Measurements from ENCODE around the gene TPD52L2.

The TPD52L2 gene

DNA sequence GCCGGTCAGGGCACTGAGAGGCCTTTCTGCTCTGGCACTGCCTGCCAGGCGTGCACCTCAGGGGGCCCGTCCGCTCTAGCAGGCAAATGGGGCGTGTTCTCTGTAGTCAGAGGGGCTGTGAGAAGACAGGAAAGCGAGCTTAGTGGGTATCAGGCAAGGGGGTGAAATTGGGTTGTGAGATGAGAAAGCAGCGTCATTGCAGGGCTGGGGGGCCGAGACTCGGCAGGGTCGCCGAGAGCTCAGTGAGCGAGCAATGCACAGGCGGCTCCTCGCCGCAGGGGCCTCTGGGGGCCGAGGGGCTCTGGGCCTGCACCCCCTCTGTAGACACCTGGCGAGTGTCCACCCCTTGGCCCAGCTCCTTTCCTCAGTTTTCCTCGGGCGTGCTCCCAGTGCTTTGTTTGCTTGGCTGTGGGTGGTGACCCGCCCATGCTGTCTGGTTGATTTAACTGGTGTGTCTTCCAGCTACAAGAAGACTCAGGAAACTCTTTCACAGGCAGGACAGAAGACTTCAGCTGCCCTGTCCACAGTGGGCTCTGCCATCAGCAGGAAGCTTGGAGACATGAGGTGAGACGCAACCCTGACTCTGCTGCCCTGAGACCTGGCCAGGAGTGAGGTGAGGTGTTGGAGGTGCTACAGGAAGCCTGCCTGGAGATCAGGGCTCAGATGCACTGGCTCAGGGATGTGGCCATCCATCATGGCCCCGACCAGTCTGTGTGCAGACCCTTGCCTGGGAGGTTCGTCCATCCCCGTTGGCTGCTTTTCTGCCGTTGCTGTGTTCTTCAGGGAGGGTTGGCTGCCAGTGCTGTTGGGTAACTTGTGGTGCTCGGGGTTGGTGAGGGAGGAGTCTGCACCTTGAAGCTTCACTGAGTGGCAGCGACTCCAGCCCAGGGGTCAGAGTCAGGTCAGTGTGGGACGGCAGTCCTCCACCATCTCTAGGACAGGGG lies 17.5 kb downstream of the TPD52L2 start:
- Histone ChIP-seq H3K27me3 (ENCODE audit: insufficient read depth, low read length) (no peaks in the 10 kb centered on the region), H3K27ac (ENCODE audit: low read depth, low read length) (no peak overlapping the region), H3K4me3 (ENCODE audit: low read depth, low read length) (no peak overlapping the region), H3K36me3 (ENCODE audit: insufficient read depth, low read length) (peaks cover 10% of the 10 kb centered on the region; the same call in 1 of the 2 replicates), H3K79me2 (ENCODE audit: control insufficient read depth, insufficient read depth, low read length, unreplicated experiment) (peaks cover 25% of the 10 kb centered on the region), H3K4me1 (ENCODE audit: control insufficient read depth, insufficient read depth, low read length, unreplicated experiment) (no peaks in the 10 kb centered on the region), H2AFZ (ENCODE audit: low read length, unreplicated experiment) (no peak overlapping the region)

DNA sequence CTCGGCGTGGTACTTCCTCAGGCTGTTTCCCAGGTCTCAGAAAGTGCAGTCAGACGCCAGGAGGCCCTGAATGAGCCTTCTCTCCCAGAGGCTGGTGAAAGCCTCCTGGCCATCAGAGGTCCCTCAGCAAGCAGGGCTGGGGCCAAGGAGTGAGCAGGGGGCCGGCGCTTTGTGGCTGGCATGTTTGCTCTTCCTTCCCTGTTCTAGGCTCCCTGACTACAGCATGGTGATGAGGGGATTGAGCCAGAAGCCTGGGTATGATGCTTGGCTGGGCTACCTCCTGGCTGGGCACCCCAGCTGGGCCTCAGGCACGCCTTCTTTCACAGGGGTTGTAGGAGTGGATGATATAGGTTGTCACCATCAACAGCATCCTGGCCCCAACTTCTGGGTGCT lies 18.1 kb downstream of the TPD52L2 start:
- H3K4me1 ChIP-seq (ENCODE audit: control insufficient read depth, insufficient read depth, low read length, unreplicated experiment): no peaks in the 10 kb centered on the region

DNA sequence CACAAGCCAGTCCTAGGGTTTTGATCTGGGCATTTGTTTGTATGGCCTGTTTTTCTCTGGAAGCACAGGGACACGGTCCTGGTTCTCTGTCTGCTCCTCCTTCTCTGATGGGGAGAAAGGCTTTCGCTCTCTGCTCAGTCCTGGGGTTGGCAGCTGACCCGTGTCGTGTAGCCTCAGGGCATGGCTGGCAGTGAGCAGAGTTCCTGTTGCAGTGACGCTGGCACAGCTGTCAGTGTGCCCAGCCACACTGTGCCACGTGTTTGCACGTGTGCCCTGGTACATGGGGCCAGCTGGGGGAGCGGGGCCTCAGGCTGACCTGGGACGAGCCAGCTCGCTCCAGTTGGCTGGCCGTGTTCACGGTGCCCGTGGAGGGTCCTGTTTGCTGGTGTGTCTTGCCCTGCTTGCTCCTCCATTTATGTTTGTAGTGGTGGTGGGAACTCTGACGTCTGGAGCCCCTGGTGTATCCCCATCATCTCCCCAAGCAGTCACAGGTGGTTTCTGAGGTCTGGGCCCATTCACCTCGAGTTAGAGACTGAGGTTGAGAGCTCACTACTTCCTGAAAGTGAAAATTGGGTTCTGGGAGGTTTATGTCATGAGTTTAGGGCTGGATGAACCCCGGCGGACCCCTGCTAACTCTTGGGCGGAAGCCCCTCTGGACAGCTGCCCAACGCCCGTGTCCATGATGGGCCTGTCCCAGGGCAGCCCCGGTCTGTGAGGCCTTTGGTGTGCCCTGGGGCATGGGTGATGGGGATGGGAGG lies 19.6 kb downstream of the TPD52L2 start:
- H2AFZ ChIP-seq (ENCODE audit: low read length, unreplicated experiment): no peak overlapping the region
- H3K79me2 ChIP-seq (ENCODE audit: control insufficient read depth, insufficient read depth, low read length, unreplicated experiment): peaks cover 14% of the 10 kb centered on the region
- H3K36me3 ChIP-seq (ENCODE audit: insufficient read depth, low read length): peaks cover 6% of the 10 kb centered on the region; the same call in 1 of the 2 replicates
- H3K27ac ChIP-seq (ENCODE audit: low read depth, low read length): no peak overlapping the region
- peaks cover 4% of the 10 kb centered on the region for H3K4me1 ChIP-seq (ENCODE audit: control insufficient read depth, insufficient read depth, low read length, unreplicated experiment)
- H3K4me3 ChIP-seq (ENCODE audit: low read depth, low read length): no peak overlapping the region
- H3K27me3 ChIP-seq (ENCODE audit: insufficient read depth, low read length): no peaks in the 10 kb centered on the region

More for the DNA sequence above, 18.1 kb downstream of the TPD52L2 start:
- Histone ChIP-seq H3K4me3 (ENCODE audit: low read depth, low read length) (no peak overlapping the region), H2AFZ (ENCODE audit: low read length, unreplicated experiment) (no peak overlapping the region), H3K79me2 (ENCODE audit: control insufficient read depth, insufficient read depth, low read length, unreplicated experiment) (peaks cover 18% of the 10 kb centered on the region), H3K27ac (ENCODE audit: low read depth, low read length) (no peak overlapping the region), H3K27me3 (ENCODE audit: insufficient read depth, low read length) (no peaks in the 10 kb centered on the region), H3K36me3 (ENCODE audit: insufficient read depth, low read length) (peaks cover 4% of the 10 kb centered on the region; the same call in 1 of the 2 replicates)

DNA sequence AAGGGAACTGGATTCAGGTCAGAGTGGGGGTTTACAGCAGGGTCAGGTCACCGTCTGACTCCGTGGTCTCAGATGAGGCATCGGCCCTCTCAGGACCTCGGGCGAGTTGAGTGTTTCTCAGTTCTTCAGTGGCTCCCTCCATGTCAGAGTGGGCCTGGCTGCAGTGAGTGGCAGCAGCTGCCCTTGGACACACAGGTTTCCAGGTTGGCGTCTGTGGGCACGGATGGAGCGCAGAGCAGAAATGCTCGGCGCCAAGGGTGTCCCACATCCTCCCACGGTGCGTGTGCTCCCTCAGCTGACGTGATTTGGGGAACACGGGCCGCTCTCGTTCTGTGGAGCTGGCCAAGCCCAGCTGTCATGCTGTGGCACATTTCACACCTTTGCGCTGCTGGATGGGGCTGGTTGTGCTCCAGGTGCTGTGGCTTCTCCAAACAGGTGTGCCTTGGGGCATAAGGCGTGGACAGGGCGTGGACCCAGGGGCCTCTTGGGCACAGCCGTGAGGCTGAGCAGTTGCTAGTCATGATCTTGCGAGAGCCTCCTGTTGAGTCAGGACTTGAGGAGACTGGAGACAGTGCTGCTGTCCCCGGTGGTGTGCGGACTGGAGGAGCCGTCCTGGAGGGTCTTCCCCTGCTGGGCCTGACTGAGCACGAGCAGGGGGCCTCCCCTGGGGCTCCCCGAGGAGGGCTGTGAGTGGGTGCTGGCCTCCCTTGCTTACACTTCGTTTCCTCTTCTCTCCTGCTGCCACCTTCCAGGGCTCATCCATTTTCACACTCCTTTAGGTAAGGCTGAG lies 20.4 kb downstream of the TPD52L2 start:
- Histone ChIP-seq H3K79me2 (ENCODE audit: control insufficient read depth, insufficient read depth, low read length, unreplicated experiment) (peaks cover 14% of the 10 kb centered on the region), H3K4me3 (ENCODE audit: low read depth, low read length) (no peak overlapping the region), H3K4me1 (ENCODE audit: control insufficient read depth, insufficient read depth, low read length, unreplicated experiment) (peaks cover 8% of the 10 kb centered on the region), H2AFZ (ENCODE audit: low read length, unreplicated experiment) (no peak overlapping the region), H3K36me3 (ENCODE audit: insufficient read depth, low read length) (peaks cover 6% of the 10 kb centered on the region; the same call in 1 of the 2 replicates), H3K27me3 (ENCODE audit: insufficient read depth, low read length) (no peaks in the 10 kb centered on the region), H3K27ac (ENCODE audit: low read depth, low read length) (no peak overlapping the region)

DNA sequence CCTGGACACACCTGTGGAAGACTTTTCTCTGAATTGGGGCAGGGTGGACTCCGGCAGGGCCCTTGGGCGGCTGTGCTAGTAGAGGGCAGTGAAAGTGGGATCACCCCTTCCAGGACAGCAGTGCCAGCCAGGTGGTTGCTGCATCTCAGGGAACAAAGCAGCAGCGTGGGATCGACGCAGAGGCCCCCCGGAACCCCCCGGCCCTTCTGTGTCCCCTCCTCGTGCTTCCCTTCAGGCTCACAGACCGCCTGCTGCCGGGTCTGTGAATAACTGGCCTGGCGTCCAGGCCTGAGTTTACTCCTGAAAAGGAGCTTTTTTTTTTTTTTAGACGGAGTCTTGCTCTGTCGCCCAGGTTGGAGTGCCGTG lies 21.0 kb downstream of the TPD52L2 start:
- H2AFZ ChIP-seq (ENCODE audit: low read length, unreplicated experiment): no peak overlapping the region
- no peak overlapping the region for H3K27ac ChIP-seq (ENCODE audit: low read depth, low read length)
- no peaks in the 10 kb centered on the region for H3K27me3 ChIP-seq (ENCODE audit: insufficient read depth, low read length)
- H3K79me2 ChIP-seq (ENCODE audit: control insufficient read depth, insufficient read depth, low read length, unreplicated experiment): peaks cover 14% of the 10 kb centered on the region
- peaks cover 8% of the 10 kb centered on the region for H3K4me1 ChIP-seq (ENCODE audit: control insufficient read depth, insufficient read depth, low read length, unreplicated experiment)
- peaks cover 6% of the 10 kb centered on the region; the same call in 1 of the 2 replicates for H3K36me3 ChIP-seq (ENCODE audit: insufficient read depth, low read length)
- H3K4me3 ChIP-seq (ENCODE audit: low read depth, low read length): no peak overlapping the region

DNA sequence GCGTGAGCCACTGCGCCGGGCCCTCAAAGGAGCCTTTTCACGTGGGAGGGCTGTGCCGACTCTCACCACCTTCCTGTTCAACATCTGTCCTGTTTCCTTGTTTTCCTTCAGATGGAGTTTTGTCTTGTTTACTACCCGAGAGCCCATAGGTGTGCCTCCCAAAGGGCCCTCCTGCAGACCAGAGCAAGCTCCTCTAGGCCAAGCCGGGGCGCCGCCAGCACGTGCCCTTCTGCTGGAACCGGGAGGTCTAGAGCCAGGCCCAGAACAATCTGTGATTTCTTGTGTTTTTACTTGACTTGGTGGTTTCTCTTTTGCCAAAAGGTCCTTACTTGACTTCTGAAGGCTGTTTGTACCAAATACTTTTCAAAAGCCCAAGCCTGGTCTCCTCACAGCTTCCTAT lies 21.9 kb downstream of the TPD52L2 start:
- H3K4me1 ChIP-seq (ENCODE audit: control insufficient read depth, insufficient read depth, low read length, unreplicated experiment): peaks cover 8% of the 10 kb centered on the region
- H2AFZ ChIP-seq (ENCODE audit: low read length, unreplicated experiment): no peak overlapping the region
- no peak overlapping the region for H3K4me3 ChIP-seq (ENCODE audit: low read depth, low read length)
- H3K36me3 ChIP-seq (ENCODE audit: insufficient read depth, low read length): peaks cover 6% of the 10 kb centered on the region; the same call in 1 of the 2 replicates
- no peak overlapping the region for H3K27ac ChIP-seq (ENCODE audit: low read depth, low read length)
- H3K27me3 ChIP-seq (ENCODE audit: insufficient read depth, low read length): no peaks in the 10 kb centered on the region
- peaks cover 9% of the 10 kb centered on the region for H3K79me2 ChIP-seq (ENCODE audit: control insufficient read depth, insufficient read depth, low read length, unreplicated experiment)

DNA sequence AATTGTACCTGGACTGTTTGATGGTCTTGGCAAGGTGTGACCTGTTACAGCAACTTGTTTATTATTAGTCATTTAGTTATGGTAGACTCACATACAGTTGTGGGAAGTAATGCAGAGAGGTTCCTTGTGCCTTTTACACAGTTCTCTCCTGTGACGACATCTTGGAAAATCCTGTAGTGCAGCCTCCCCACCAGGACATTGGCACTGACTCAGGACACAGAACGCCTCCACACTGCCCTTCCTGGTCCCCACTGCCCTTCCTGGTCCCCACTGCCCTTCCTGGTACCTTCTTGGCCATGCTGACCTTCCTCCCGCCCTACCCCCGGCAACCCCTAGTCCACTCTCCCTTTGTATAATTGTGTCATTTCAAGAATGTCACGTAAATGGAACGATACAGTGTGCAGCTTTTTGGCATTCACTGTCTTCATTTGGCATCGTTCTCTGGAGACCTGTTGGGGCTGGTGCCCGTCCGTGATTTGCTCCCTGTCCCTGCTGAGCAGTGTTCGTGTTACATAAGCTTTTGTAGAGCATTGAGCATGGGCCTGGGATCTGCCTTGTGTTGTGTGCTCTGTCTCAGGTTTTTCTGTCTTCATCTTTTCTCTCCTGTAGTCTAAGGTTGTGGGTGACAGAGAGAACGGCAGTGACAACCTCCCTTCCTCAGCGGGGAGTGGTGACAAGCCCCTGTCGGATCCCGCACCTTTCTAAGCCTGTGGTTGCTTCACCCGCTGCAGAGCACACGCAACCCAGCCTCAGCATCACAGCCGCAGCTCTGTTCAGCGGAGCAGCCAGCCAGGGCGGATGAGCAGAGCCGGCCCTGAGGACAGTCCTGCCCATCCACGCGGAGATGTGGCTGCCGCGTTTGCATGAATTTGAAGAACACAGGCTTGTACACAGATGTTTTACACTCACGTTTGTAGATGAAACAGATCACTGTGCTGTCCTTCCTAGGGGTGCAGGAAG lies 24.5 kb downstream of the TPD52L2 start:
- peak overlapping the region; percentile 16; the same call in 1 of the 2 replicates for H3K27ac ChIP-seq (ENCODE audit: low read depth, low read length)
- H3K4me1 ChIP-seq (ENCODE audit: control insufficient read depth, insufficient read depth, low read length, unreplicated experiment): peaks cover 8% of the 10 kb centered on the region
- no peak overlapping the region for H3K4me3 ChIP-seq (ENCODE audit: low read depth, low read length)
- H2AFZ ChIP-seq (ENCODE audit: low read length, unreplicated experiment): no peak overlapping the region
- H3K27me3 ChIP-seq (ENCODE audit: insufficient read depth, low read length): no peaks in the 10 kb centered on the region
- peaks cover 7% of the 10 kb centered on the region for H3K79me2 ChIP-seq (ENCODE audit: control insufficient read depth, insufficient read depth, low read length, unreplicated experiment)
- H3K36me3 ChIP-seq (ENCODE audit: insufficient read depth, low read length): peaks cover 6% of the 10 kb centered on the region; the same call in 1 of the 2 replicates

DNA sequence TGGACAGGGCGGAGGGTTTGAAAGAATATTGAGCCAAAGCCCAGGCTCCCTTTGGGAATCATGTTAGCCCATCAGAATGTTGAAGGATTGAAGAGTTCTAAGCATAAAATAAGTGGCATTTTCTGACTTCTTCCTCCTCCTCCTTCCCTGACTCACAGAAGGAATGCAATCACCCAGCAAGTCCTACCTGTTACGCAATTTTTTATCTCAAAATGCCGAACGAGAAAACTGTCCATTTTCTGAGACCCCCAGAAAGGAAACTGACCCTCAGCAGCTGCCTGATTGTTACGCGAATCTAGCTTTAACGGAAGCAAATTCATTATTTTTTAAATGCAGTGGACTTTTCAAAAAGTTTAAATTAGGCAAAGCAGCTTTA lies 25.1 kb downstream of the TPD52L2 start:
- peaks cover 3% of the 10 kb centered on the region for H3K79me2 ChIP-seq (ENCODE audit: control insufficient read depth, insufficient read depth, low read length, unreplicated experiment)
- H3K36me3 ChIP-seq (ENCODE audit: insufficient read depth, low read length): peaks cover 3% of the 10 kb centered on the region; the same call in 1 of the 2 replicates
- H3K27me3 ChIP-seq (ENCODE audit: insufficient read depth, low read length): no peaks in the 10 kb centered on the region
- H3K27ac ChIP-seq (ENCODE audit: low read depth, low read length): peak overlapping the region; percentile 16; the same call in 1 of the 2 replicates
- no peak overlapping the region for H2AFZ ChIP-seq (ENCODE audit: low read length, unreplicated experiment)
- peaks cover 8% of the 10 kb centered on the region for H3K4me1 ChIP-seq (ENCODE audit: control insufficient read depth, insufficient read depth, low read length, unreplicated experiment)
- H3K4me3 ChIP-seq (ENCODE audit: low read depth, low read length): no peak overlapping the region

DNA sequence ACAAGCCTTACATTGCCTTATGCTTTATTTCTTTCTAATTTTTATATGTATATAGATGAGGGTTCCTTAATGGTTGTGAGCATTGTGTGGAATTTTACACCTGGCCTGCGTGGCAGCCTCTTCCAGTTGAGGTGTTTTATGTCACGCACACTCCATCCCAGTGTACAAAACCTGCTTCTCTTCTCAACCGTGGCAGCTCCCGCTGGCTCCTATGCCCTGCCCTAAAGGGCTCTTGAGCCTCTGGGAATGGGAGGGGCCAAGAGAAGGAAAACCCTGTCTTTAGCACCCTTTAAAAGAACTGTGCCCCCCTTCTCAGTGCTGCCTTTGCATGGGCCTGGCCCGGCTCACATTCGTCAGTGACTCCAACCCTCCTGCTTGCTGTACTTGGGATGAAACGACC lies 25.5 kb downstream of the TPD52L2 start:
- Histone ChIP-seq H3K36me3 (ENCODE audit: insufficient read depth, low read length) (peaks cover 3% of the 10 kb centered on the region; the same call in 1 of the 2 replicates), H3K27ac (ENCODE audit: low read depth, low read length) (no peak overlapping the region), H2AFZ (ENCODE audit: low read length, unreplicated experiment) (no peak overlapping the region), H3K4me1 (ENCODE audit: control insufficient read depth, insufficient read depth, low read length, unreplicated experiment) (peaks cover 8% of the 10 kb centered on the region), H3K27me3 (ENCODE audit: insufficient read depth, low read length) (no peaks in the 10 kb centered on the region), H3K4me3 (ENCODE audit: low read depth, low read length) (no peak overlapping the region), H3K79me2 (ENCODE audit: control insufficient read depth, insufficient read depth, low read length, unreplicated experiment) (peaks cover 3% of the 10 kb centered on the region)

Data from ACC112 (cell line).